DND-41 (cell line): ENCODE results near the gene EBI3.

Source experiments
- ATAC-seq: fragments of 200-7000 bp; cut with Tn5 transposase; 3 replicates; pipeline ENCODE4 v1.9.1; 2021; ENCODE audit warnings: low read depth; ENCODE audit not compliant: insufficient read depth
- DNase-seq: peaks from one replicate; pipeline ENCODE4 v3.0.0-alpha.2; 2020
- H2AFZ ChIP-seq: 2 replicates; pipeline ENCODE4 v1.6.0; 2012; ENCODE audit warnings: low read depth, low read length
- H3K27ac ChIP-seq: 2 replicates; pipeline ENCODE4 v1.5.1; 2012; ENCODE audit warnings: low read length, inconsistent platforms
- H3K27me3 ChIP-seq: fragments of 200-600 bp; sonication (generic); 2 replicates; pipeline ENCODE4 v1.6.0; 2012; ENCODE audit warnings: low read length, mild to moderate bottlenecking, inconsistent platforms; ENCODE audit not compliant: insufficient read depth, poor library complexity
- H3K36me3 ChIP-seq: 2 replicates; pipeline ENCODE4 v1.5.1; 2012; ENCODE audit warnings: low read length, inconsistent platforms; ENCODE audit not compliant: insufficient read depth
- H3K4me1 ChIP-seq: 2 replicates; pipeline ENCODE4 v1.5.1; 2012; ENCODE audit warnings: mild to moderate bottlenecking, low read length; ENCODE audit not compliant: insufficient read depth
- H3K4me2 ChIP-seq: 2 replicates; pipeline ENCODE4 v1.6.0; 2012; ENCODE audit warnings: mild to moderate bottlenecking, moderate library complexity, low read length, inconsistent platforms; ENCODE audit not compliant: insufficient read depth
- H3K4me3 ChIP-seq, 2 experiments: fragments of 200-600 bp in 1 of 2; shearing (Covaris generic) in 1 of 2; 2 replicates each; pipeline ENCODE4 v1.5.1; 2012 to 2016; ENCODE audit warnings: inconsistent platforms in 2 of 2, low read length in 2 of 2, mild to moderate bottlenecking in 2 of 2, low read depth in 1 of 2, moderate library complexity in 1 of 2
- H3K79me2 ChIP-seq: 2 replicates; pipeline ENCODE4 v1.6.0; 2012; ENCODE audit warnings: low read length, inconsistent platforms; ENCODE audit not compliant: insufficient read depth
- H3K9ac ChIP-seq: 2 replicates; pipeline ENCODE4 v1.6.0; 2012; ENCODE audit warnings: low read depth, mild to moderate bottlenecking, inconsistent platforms, low read length, moderate library complexity
- H3K9me3 ChIP-seq: 2 replicates; pipeline ENCODE4 v1.5.1; 2012; ENCODE audit warnings: low read length, moderate library complexity, mild to moderate bottlenecking, inconsistent platforms; ENCODE audit not compliant: insufficient read depth, severe bottlenecking
- H4K20me1 ChIP-seq: 2 replicates; pipeline ENCODE4 v1.6.0; 2012; ENCODE audit warnings: low read length; ENCODE audit not compliant: insufficient read depth
- EZH2 ChIP-seq: IDR thresholded peaks from 3 replicates; pipeline ENCODE4 v1.6.1; 2012; ENCODE audit warnings: borderline replicate concordance, low read depth, mild to moderate bottlenecking, moderate library complexity, low read length, inconsistent platforms; ENCODE audit not compliant: severe bottlenecking
- TF ChIP-seq, protein P1 (sequence below): IDR thresholded peaks from 2 replicates; pipeline ENCODE4 v1.5.1; 2012; ENCODE audit warnings: borderline replicate concordance, low read length, moderate library complexity, mild to moderate bottlenecking; ENCODE audit not compliant: poor library complexity, severe bottlenecking; ENCODE audit errors: extremely low read depth

EBI3 gene

GRCh38 chr19:4194353-4194752, 35.0 kb upstream of the EBI3 start:
- Histone ChIP-seq H3K27ac (no peak overlapping the region), H3K36me3 (no peaks in the 10 kb centered on the region), H3K4me1 (no peaks in the 10 kb centered on the region), H3K9me3 (no peaks in the 10 kb centered on the region), H2AFZ (no peak overlapping the region), H3K79me2 (no peaks in the 10 kb centered on the region), H3K9ac (no peak overlapping the region), H3K4me2 (no peak overlapping the region), H4K20me1 (no peaks in the 10 kb centered on the region), H3K4me3 (no peak overlapping the region), H3K27me3 (no peaks in the 10 kb centered on the region)
- TF ChIP-seq, protein P1, sequence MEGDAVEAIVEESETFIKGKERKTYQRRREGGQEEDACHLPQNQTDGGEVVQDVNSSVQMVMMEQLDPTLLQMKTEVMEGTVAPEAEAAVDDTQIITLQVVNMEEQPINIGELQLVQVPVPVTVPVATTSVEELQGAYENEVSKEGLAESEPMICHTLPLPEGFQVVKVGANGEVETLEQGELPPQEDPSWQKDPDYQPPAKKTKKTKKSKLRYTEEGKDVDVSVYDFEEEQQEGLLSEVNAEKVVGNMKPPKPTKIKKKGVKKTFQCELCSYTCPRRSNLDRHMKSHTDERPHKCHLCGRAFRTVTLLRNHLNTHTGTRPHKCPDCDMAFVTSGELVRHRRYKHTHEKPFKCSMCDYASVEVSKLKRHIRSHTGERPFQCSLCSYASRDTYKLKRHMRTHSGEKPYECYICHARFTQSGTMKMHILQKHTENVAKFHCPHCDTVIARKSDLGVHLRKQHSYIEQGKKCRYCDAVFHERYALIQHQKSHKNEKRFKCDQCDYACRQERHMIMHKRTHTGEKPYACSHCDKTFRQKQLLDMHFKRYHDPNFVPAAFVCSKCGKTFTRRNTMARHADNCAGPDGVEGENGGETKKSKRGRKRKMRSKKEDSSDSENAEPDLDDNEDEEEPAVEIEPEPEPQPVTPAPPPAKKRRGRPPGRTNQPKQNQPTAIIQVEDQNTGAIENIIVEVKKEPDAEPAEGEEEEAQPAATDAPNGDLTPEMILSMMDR: no peak
- TF ChIP-seq EZH2: no peak
- no peak for DNase-seq
- no peak for ATAC-seq

- no peak overlapping the region for H2AFZ ChIP-seq
- H3K36me3 ChIP-seq: no peaks in the 10 kb centered on the region
- no peaks in the 10 kb centered on the region for H3K79me2 ChIP-seq
- no peak overlapping the region for H3K27ac ChIP-seq
- ATAC-seq (no peak), DNase-seq (no peak)
- TF ChIP-seq, protein P1: no peak
- TF ChIP-seq EZH2: no peak
- H3K9ac ChIP-seq: no peak overlapping the region
- H4K20me1 ChIP-seq: no peaks in the 10 kb centered on the region
- H3K4me2 ChIP-seq: no peak overlapping the region
- no peaks in the 10 kb centered on the region for H3K4me1 ChIP-seq
- H3K4me3 ChIP-seq: no peak overlapping the region
- H3K9me3 ChIP-seq: no peaks in the 10 kb centered on the region
- no peaks in the 10 kb centered on the region for H3K27me3 ChIP-seq
Measured at GRCh38 chr19:4196009-4196408, 33.3 kb upstream of the EBI3 start.

DNA sequence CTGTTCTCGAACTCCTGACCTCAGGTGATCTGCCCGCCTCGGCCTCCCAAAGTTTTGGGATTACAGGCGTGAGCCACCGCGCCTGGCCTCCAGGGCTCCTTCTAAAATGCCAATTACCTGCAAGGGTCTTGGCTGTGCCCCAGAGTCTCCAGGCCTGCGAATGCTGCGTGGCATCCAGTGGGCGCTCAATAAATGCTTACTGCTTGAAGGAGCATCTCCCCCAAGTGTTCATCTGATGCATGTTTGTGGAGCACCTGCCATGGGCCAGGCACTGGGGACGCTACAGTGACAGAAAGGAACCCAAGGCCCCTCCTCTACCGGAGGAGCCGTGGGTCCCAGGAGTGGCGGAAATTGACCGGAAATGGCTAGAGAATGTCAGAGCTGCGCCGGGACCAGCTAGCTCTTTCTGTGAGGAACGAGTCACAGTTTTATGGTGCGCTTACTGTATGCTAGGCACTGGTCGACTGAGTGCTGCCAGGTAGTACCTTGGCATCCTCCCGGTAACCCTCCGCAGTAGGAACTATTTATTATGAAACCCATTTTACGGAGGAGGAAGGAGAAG, 32.7 kb upstream of the EBI3 start:
- Histone ChIP-seq H3K4me3 (no peak overlapping the region), H3K27ac (no peak overlapping the region), H3K9me3 (no peaks in the 10 kb centered on the region), H3K9ac (no peak overlapping the region), H3K27me3 (no peaks in the 10 kb centered on the region), H2AFZ (no peak overlapping the region), H3K4me2 (no peak overlapping the region), H3K36me3 (no peaks in the 10 kb centered on the region), H3K79me2 (no peaks in the 10 kb centered on the region), H4K20me1 (no peaks in the 10 kb centered on the region), H3K4me1 (no peaks in the 10 kb centered on the region)
- DNase-seq: no peak
- ATAC-seq: no peak
- TF ChIP-seq, protein P1: no peak
- TF ChIP-seq EZH2: no peak

GRCh38 chr19:4197228-4197624, 32.1 kb upstream of the EBI3 start:
- H4K20me1 ChIP-seq: no peaks in the 10 kb centered on the region
- TF ChIP-seq EZH2: no peak
- TF ChIP-seq, protein P1: no peak
- no peak overlapping the region for H3K4me2 ChIP-seq
- H2AFZ ChIP-seq: no peak overlapping the region
- no peaks in the 10 kb centered on the region for H3K9me3 ChIP-seq
- no peak overlapping the region for H3K27ac ChIP-seq
- no peaks in the 10 kb centered on the region for H3K36me3 ChIP-seq
- no peak for DNase-seq
- no peaks in the 10 kb centered on the region for H3K4me1 ChIP-seq
- ATAC-seq: no peak
- no peak overlapping the region for H3K9ac ChIP-seq
- H3K27me3 ChIP-seq: no peaks in the 10 kb centered on the region
- H3K79me2 ChIP-seq: no peaks in the 10 kb centered on the region
- no peak overlapping the region for H3K4me3 ChIP-seq
